Glutamatergic neuron (in vitro differentiated cells): ENCODE results near the gene FOXD2. TPM values are rescaled to one million over a fixed set of nuclear protein-coding genes. Genes with fewer than 3 reads are reported as not detected.
"Not testable (repeated sequence)": the region's sequence is repeated elsewhere in the genome, so short reads cannot be mapped to it uniquely, and the experiment has no call there.

Experiments
- DNase-seq: peaks from one replicate; pipeline ENCODE4 v3.0.0; 2022
- H3K27ac Mint-ChIP-seq: one replicate; pipeline ENCODE4 v1.8.0; 2020; ENCODE audit warnings: mild to moderate bottlenecking, mixed read lengths, inconsistent platforms; ENCODE audit not compliant: unreplicated experiment
- H3K27me3 Mint-ChIP-seq: one replicate; pipeline ENCODE4 v1.8.0; 2020; ENCODE audit warnings: mild to moderate bottlenecking, moderate library complexity, mixed read lengths, inconsistent platforms; ENCODE audit not compliant: unreplicated experiment
- H3K36me3 Mint-ChIP-seq: one replicate; pipeline ENCODE4 v1.8.0; 2020; ENCODE audit warnings: mild to moderate bottlenecking, mixed read lengths, inconsistent platforms; ENCODE audit not compliant: unreplicated experiment
- H3K4me1 Mint-ChIP-seq: one replicate; pipeline ENCODE4 v1.8.0; 2020; ENCODE audit warnings: mild to moderate bottlenecking, low read depth, mixed read lengths, inconsistent platforms; ENCODE audit not compliant: unreplicated experiment
- H3K4me3 Mint-ChIP-seq: one replicate; pipeline ENCODE4 v1.8.0; 2020; ENCODE audit warnings: mild to moderate bottlenecking, mixed read lengths, inconsistent platforms; ENCODE audit not compliant: unreplicated experiment
- H3K9me3 Mint-ChIP-seq: one replicate; pipeline ENCODE4 v1.8.0; 2020; ENCODE audit warnings: mild to moderate bottlenecking, moderate library complexity, mixed read lengths, inconsistent platforms; ENCODE audit not compliant: unreplicated experiment
- total RNA-seq: library from RNA; stranded (reverse); fragmentation: NEBNext Ultra II Directional; extraction: Animal tissue kit (Norgen Biotek cat#: 25700); gene quantifications from one replicate; pipeline ENCODE4 v1.2.1, GENCODE V29; 2021; ENCODE audit not compliant: unreplicated experiment
- TF ChIP-seq, protein P1 (sequence below): fragments of 200-600 bp; sonication (generic); IDR thresholded peaks from one replicate; pipeline ENCODE4 v1.5.0; 2021; ENCODE audit not compliant: partially characterized antibody, unreplicated experiment

Gene FOXD2
- total RNA-seq, 1 donor from 2014 or later = not detected

DNA sequence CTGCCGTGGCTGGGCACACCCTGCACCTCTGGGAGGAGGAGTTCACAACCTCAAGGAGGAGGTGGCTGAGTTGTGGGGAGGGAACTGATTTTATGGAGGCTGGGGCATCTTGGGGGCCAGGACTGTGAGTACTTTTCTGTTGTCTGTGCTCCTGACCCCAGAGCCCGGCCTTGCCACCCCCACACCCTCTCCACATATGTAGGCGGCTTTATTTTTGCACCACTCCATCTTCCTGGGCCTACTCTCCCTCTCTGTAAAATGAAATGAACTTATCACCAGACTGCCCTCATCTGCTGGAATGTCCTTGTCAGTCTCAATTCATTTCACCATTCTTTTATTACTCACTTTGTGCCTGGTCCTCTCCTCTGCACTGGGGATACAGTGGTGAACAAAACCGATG lies 12.8 kb downstream of the FOXD2 start:
- TF ChIP-seq, protein P1, sequence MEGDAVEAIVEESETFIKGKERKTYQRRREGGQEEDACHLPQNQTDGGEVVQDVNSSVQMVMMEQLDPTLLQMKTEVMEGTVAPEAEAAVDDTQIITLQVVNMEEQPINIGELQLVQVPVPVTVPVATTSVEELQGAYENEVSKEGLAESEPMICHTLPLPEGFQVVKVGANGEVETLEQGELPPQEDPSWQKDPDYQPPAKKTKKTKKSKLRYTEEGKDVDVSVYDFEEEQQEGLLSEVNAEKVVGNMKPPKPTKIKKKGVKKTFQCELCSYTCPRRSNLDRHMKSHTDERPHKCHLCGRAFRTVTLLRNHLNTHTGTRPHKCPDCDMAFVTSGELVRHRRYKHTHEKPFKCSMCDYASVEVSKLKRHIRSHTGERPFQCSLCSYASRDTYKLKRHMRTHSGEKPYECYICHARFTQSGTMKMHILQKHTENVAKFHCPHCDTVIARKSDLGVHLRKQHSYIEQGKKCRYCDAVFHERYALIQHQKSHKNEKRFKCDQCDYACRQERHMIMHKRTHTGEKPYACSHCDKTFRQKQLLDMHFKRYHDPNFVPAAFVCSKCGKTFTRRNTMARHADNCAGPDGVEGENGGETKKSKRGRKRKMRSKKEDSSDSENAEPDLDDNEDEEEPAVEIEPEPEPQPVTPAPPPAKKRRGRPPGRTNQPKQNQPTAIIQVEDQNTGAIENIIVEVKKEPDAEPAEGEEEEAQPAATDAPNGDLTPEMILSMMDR = no peak
- Mint-ChIP-seq H3K27ac (no peak overlapping the region), H3K36me3 (no peaks in the 10 kb centered on the region), H3K4me3 (no peak overlapping the region), H3K9me3 (peaks cover 5% of the 10 kb centered on the region), H3K27me3 (peaks cover 35% of the 10 kb centered on the region), H3K4me1 (no peaks in the 10 kb centered on the region)
- DNase-seq = no peak

DNA sequence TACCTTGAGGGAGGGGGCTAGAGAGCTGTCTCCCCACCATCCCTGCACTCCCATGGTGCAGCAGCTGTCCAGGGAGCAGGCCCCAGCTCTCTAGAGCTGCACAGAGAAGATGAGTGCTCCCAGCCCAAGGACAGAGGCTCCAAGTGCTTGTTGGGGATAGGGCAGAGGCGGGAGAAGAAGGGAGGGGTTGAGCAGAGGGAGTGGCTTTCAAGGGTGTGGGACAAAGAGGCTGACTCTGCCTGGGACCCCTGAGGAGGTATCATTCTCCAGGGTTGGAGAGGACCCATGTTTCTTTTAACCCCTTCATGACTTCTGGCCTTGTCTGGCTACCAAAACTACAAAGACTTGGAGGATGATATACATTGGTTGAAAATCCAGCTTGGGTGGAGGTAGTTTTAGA lies 14.6 kb downstream of the FOXD2 start:
- peaks cover 22% of the 10 kb centered on the region for H3K27me3 Mint-ChIP-seq

DNA sequence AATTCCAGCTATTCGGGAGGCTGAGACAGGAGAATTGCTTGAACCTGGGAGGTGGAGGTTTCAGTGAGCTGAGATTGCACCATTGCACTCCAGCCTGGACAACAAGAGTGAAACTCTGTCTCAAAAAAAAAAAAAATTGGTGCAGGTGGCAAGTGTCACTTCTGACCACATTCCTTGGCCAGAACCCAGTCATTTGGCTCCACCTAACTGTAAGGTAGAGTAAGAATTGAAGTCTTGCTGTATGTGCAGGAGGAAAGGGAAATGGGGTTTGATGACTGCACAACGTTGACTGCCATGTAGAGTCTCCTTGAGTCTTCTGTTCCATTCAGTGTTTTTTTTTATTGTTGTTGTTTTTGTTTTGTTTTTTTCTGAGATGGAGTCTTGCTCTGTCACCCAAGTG lies 16.1 kb downstream of the FOXD2 start:
- H3K4me1 Mint-ChIP-seq, H3K9me3 Mint-ChIP-seq, DNase-seq, H3K4me3 Mint-ChIP-seq, H3K27ac Mint-ChIP-seq, H3K36me3 Mint-ChIP-seq: not testable (repeated sequence)
- peaks cover 12% of the 10 kb centered on the region for H3K27me3 Mint-ChIP-seq

More for the DNA sequence above, 14.6 kb downstream of the FOXD2 start:
- no peaks in the 10 kb centered on the region for H3K4me1 Mint-ChIP-seq
- DNase-seq = no peak
- no peak overlapping the region for H3K27ac Mint-ChIP-seq
- H3K36me3 Mint-ChIP-seq = no peaks in the 10 kb centered on the region
- TF ChIP-seq, protein P1 = no peak
- no peak overlapping the region for H3K4me3 Mint-ChIP-seq
- H3K9me3 Mint-ChIP-seq = no peaks in the 10 kb centered on the region

DNA sequence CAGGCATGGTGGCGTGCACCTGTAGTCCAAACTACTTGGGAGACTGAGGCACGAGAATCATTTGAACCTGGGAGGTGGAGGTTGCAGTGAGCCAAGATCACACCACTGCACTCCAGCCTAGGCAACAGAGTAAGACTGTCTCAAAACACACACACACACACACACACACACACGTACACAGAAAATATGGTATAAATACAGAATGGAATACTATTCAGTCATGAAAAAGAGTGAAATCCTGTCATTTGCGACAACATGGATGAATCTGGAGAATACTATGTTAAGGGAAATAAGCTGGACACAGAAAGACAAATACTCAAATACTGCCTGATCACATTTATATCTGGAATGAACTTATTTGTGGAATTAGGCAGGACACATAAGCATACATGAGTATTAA lies 18.4 kb downstream of the FOXD2 start:
- Mint-ChIP-seq H3K36me3 (no peaks in the 10 kb centered on the region), H3K4me3 (no peak overlapping the region), H3K27ac (no peak overlapping the region), H3K9me3 (no peaks in the 10 kb centered on the region), H3K27me3 (peaks cover 8% of the 10 kb centered on the region), H3K4me1 (no peaks in the 10 kb centered on the region)
- TF ChIP-seq, protein P1 = no peak
- no peak for DNase-seq

DNA sequence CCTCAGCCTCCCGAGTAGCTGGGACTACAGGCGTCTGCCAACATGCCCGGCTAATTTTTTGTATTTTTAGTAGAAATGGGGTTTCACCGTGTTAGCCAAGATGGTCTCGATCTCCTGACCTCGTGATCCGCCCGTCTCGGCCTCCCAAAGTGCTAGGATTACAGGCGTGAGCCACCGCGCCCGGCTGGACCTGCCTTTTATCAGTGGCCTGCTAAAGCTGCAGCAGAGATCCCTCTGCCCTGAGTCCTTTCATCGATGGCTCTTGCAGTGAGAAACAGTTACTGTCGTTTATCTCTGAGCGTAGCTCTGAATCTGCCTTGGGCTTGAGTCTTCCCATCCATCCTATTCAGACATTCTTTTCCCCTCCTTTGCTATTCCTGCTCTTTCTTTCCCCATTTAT lies 19.7 kb downstream of the FOXD2 start:
- H3K36me3 Mint-ChIP-seq, H3K27ac Mint-ChIP-seq, H3K4me3 Mint-ChIP-seq, DNase-seq, H3K4me1 Mint-ChIP-seq, H3K9me3 Mint-ChIP-seq, H3K27me3 Mint-ChIP-seq: not testable (repeated sequence)

DNA sequence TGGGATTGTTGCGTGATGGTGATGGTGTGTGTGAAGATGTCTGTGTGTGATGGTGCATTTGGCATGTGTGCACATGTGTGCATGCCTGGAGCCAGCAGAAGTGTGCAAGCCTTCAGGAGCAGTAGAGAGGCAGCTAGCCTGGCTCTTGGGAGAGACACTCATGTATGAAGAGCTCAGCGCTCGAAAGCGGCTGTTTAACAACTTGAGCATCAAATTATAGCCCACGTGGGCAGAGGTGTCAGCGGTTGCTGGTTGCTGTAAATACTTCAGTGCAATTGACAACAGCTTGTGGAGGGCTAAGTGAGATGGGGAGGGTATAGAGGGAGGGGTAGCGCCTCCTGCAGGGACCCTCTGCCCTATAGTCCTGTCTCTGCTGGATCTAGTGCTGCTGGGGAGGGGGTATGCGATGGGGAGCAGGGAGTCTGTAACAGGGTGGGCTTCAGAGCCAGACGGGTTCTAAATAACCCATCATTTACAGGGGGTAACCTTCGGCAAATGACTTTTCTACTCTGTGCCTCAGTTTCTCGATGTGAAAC lies 21.5 kb downstream of the FOXD2 start:
- Mint-ChIP-seq H3K27ac (no peak overlapping the region), H3K9me3 (no peaks in the 10 kb centered on the region), H3K4me1 (no peaks in the 10 kb centered on the region), H3K36me3 (no peaks in the 10 kb centered on the region), H3K27me3 (peaks cover 8% of the 10 kb centered on the region), H3K4me3 (no peak overlapping the region)
- DNase-seq = no peak
- TF ChIP-seq, protein P1 = no peak
